SU-DHL-6 (cell line): ENCODE results near the gene FBXO10.

Source experiments
- EZH2phosphoT487 ChIP-seq: fragments of 200-600 bp; sonication (generic), shearing (Covaris generic); conservative IDR thresholded peaks from 2 replicates; pipeline ENCODE4 v1.6.1; 2018; ENCODE audit warnings: mild to moderate bottlenecking, antibody characterized with exemption, low read length, moderate library complexity, mixed read lengths
- TF ChIP-seq, protein P1 (sequence below): fragments of 200-600 bp; sonication (generic); IDR thresholded peaks from one replicate; pipeline ENCODE4 v1.5.1; 2017; ENCODE audit warnings: antibody characterized with exemption, mild to moderate bottlenecking, low read length, moderate library complexity; ENCODE audit not compliant: insufficient read depth, poor library complexity, severe bottlenecking

DNA sequence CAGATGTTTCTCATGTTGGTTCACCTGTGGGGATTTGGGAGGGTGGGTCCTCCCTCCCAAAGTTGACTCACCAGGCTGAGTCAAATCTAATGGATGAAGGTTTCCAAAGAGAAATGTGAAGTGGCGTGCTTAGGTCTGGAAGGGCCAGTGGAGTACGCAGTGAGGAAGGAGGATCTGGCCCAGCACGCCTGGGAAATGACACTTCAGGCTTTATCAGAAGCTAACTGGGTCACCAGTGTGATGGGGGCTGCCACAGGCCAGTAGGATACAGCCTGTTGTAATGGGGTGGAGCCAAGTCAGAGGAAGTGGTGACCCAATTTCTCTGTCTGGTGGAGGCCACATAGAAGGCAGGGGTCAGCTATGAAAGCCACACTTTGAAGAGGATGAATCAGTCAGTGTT lies 72.4 kb downstream of the FBXO10 start:
- TF ChIP-seq, protein P1, sequence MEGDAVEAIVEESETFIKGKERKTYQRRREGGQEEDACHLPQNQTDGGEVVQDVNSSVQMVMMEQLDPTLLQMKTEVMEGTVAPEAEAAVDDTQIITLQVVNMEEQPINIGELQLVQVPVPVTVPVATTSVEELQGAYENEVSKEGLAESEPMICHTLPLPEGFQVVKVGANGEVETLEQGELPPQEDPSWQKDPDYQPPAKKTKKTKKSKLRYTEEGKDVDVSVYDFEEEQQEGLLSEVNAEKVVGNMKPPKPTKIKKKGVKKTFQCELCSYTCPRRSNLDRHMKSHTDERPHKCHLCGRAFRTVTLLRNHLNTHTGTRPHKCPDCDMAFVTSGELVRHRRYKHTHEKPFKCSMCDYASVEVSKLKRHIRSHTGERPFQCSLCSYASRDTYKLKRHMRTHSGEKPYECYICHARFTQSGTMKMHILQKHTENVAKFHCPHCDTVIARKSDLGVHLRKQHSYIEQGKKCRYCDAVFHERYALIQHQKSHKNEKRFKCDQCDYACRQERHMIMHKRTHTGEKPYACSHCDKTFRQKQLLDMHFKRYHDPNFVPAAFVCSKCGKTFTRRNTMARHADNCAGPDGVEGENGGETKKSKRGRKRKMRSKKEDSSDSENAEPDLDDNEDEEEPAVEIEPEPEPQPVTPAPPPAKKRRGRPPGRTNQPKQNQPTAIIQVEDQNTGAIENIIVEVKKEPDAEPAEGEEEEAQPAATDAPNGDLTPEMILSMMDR = no peak
- no peak for TF ChIP-seq EZH2phosphoT487
